SU-DHL-6 (cell line): ENCODE results near the gene PEX26.

Experiments
- H2AFZ ChIP-seq: fragments of 200-600 bp; sonication (generic); 2 replicates; pipeline ENCODE4 v1.6.1; 2014; ENCODE audit warnings: low read depth, mild to moderate bottlenecking, moderate library complexity, mixed read lengths, antibody characterized with exemption, low read length; ENCODE audit not compliant: severe bottlenecking
- H3F3A ChIP-seq: fragments of 200-600 bp; shearing (Covaris generic); 2 replicates; pipeline ENCODE4 v1.6.0; 2016; ENCODE audit warnings: antibody characterized with exemption, mild to moderate bottlenecking; ENCODE audit not compliant: insufficient read depth
- H3K27ac ChIP-seq: fragments of 200-600 bp; sonication (generic); 2 replicates; pipeline ENCODE4 v1.5.1; 2016; ENCODE audit warnings: low read depth, mild to moderate bottlenecking, low read length, moderate library complexity, mixed read lengths
- H3K27me3 ChIP-seq: fragments of 200-600 bp; sonication (generic), shearing (Covaris generic); 2 replicates; pipeline ENCODE4 v1.6.0; 2014; ENCODE audit warnings: mild to moderate bottlenecking, low read length
- H3K36me3 ChIP-seq: fragments of 200-600 bp; sonication (generic); 2 replicates; pipeline ENCODE4 v1.6.1; 2014; ENCODE audit warnings: mild to moderate bottlenecking, low read length, mixed read lengths
- H3K4me2 ChIP-seq: fragments of 300-600, 200-600 bp; shearing (Covaris generic), sonication (generic); 2 replicates; pipeline ENCODE4 v1.6.0; 2014; ENCODE audit warnings: low read length, low read depth, mild to moderate bottlenecking; ENCODE audit not compliant: poor library complexity, severe bottlenecking
- H3K4me3 ChIP-seq: fragments of 200-600 bp; sonication (generic); 2 replicates; pipeline ENCODE4 v1.5.1; 2014; ENCODE audit warnings: antibody characterized with exemption, low read length, mild to moderate bottlenecking, mixed read lengths; ENCODE audit not compliant: insufficient read depth, poor library complexity, severe bottlenecking
- H3K79me2 ChIP-seq: fragments of 200-600 bp; sonication (generic); 2 replicates; pipeline ENCODE4 v1.6.1; 2014; ENCODE audit warnings: mild to moderate bottlenecking, low read length, moderate library complexity; ENCODE audit not compliant: insufficient read depth
- H3K9ac ChIP-seq: fragments of 200-600 bp; sonication (generic); 2 replicates; pipeline ENCODE4 v1.7.0; 2014; ENCODE audit warnings: mild to moderate bottlenecking, low read length
- H3K9me2 ChIP-seq: fragments of 200-600 bp; sonication (generic); replicated peaks from 2 replicates; pipeline ENCODE4 v1.6.1; 2014; ENCODE audit warnings: low read length; ENCODE audit not compliant: insufficient read depth
- H3K9me3 ChIP-seq: fragments of 200-600 bp; sonication (generic); 2 replicates; pipeline ENCODE4 v1.6.1; 2014; ENCODE audit warnings: low read length, mixed read lengths; ENCODE audit not compliant: insufficient read depth
- H4K20me1 ChIP-seq: fragments of 200-600 bp; sonication (generic); 2 replicates; pipeline ENCODE4 v1.6.1; 2014; ENCODE audit warnings: low read depth, mild to moderate bottlenecking, antibody characterized with exemption, low read length, moderate library complexity, mixed read lengths
- CTCF ChIP-seq: fragments of 200-600 bp; sonication (generic); IDR thresholded peaks from one replicate; pipeline ENCODE4 v1.5.1; 2017; ENCODE audit warnings: antibody characterized with exemption, mild to moderate bottlenecking, low read length, moderate library complexity; ENCODE audit not compliant: insufficient read depth, poor library complexity, severe bottlenecking
- EZH2phosphoT487 ChIP-seq: fragments of 200-600 bp; sonication (generic), shearing (Covaris generic); conservative IDR thresholded peaks from 2 replicates; pipeline ENCODE4 v1.6.1; 2018; ENCODE audit warnings: mild to moderate bottlenecking, antibody characterized with exemption, low read length, moderate library complexity, mixed read lengths

PEX26 gene

GRCh38 chr22:18087350-18087855 lies 9.6 kb downstream of the PEX26 start:
- Histone ChIP-seq H3K36me3 (no peaks in the 10 kb centered on the region), H3K27me3 (no peaks in the 10 kb centered on the region), H3K9me2 (no peaks in the 10 kb centered on the region), H3K4me2 (no peak overlapping the region), H3K9ac (no peak overlapping the region), H4K20me1 (no peaks in the 10 kb centered on the region), H3K27ac (no peak overlapping the region), H3K9me3 (no peaks in the 10 kb centered on the region), H2AFZ (no peak overlapping the region), H3F3A (no peaks in the 10 kb centered on the region), H3K4me3 (no peak overlapping the region), H3K79me2 (no peaks in the 10 kb centered on the region)
- TF ChIP-seq CTCF (no peak), EZH2phosphoT487 (no peak)

GRCh38 chr22:18088825-18089568 lies 11.2 kb downstream of the PEX26 start:
- Histone ChIP-seq H4K20me1 (no peaks in the 10 kb centered on the region), H3K4me2 (no peak overlapping the region), H3K4me3 (no peak overlapping the region), H3K36me3 (no peaks in the 10 kb centered on the region), H3K9ac (no peak overlapping the region), H3K79me2 (no peaks in the 10 kb centered on the region), H2AFZ (no peak overlapping the region), H3K9me2 (no peaks in the 10 kb centered on the region), H3K9me3 (no peaks in the 10 kb centered on the region), H3K27me3 (no peaks in the 10 kb centered on the region), H3F3A (no peaks in the 10 kb centered on the region), H3K27ac (no peak overlapping the region)
- no peak for TF ChIP-seq CTCF
- TF ChIP-seq EZH2phosphoT487 = no peak

GRCh38 chr22:18090286-18090685 lies 12.5 kb downstream of the PEX26 start:
- H3K27me3 ChIP-seq = no peaks in the 10 kb centered on the region
- H3K4me2 ChIP-seq = no peak overlapping the region
- H3K79me2 ChIP-seq = no peaks in the 10 kb centered on the region
- no peaks in the 10 kb centered on the region for H3K9me3 ChIP-seq
- H2AFZ ChIP-seq = no peak overlapping the region
- no peaks in the 10 kb centered on the region for H3K36me3 ChIP-seq
- H3K9me2 ChIP-seq = no peaks in the 10 kb centered on the region
- TF ChIP-seq CTCF (no peak), EZH2phosphoT487 (no peak)
- no peak overlapping the region for H3K9ac ChIP-seq
- H4K20me1 ChIP-seq = no peaks in the 10 kb centered on the region
- H3F3A ChIP-seq = no peaks in the 10 kb centered on the region
- no peak overlapping the region for H3K4me3 ChIP-seq
- H3K27ac ChIP-seq = no peak overlapping the region
